A549 (cell line): ENCODE results near the gene GRID1. TPM values are rescaled to one million over a fixed set of nuclear protein-coding genes. Genes with fewer than 3 reads are reported as not detected.

Experiments used
- ATAC-seq, 2 experiments: fragments of 200-7000 bp in 1 of 2; fragments of >200 bp in 1 of 2; cut with Nextera tagmentation in 1 of 2; cut with Tn5 transposase in 1 of 2; 3 replicates each; pipeline versions ENCODE4 v1.8.0 to v1.9.1; 2018 to 2020; ENCODE audit warnings: mild to moderate bottlenecking in 1 of 2, moderate library complexity in 1 of 2
- CTCF ChIA-PET: fragments of 300-600 bp; sonication (Branson Sonifier 250); formaldehyde crosslinking; extraction: SDS; loops from one replicate; lab custom pipeline; 2021; ENCODE audit warnings: antibody characterized with exemption, inconsistent platforms; lab: Yijun Ruan, JAX
- POLR2A ChIA-PET: fragments of 350-600 bp; formaldehyde crosslinking; extraction: SDS; loops from one replicate; lab custom pipeline; 2021; ENCODE audit warnings: antibody characterized with exemption, inconsistent platforms; lab: Yijun Ruan, JAX
- DNase-seq, 2 experiments: peaks; one replicate each; pipeline versions ENCODE4 v3.0.0 to v3.0.0-alpha.2; 2011 to 2016; ENCODE audit warnings: low read depth in 1 of 2, low spot score in 1 of 2
- FAIRE-seq: peaks from 2 replicates; lab custom pipeline; 2011; peaks lifted over from hg19 to GRCh38; lab: Jason Lieb, UNC
- H3K27ac ChIP-seq, 2 experiments: fragments of >200 bp; sonication (Bioruptor Twin); formaldehyde crosslinking; 3 replicates each; pipeline ENCODE4 v1.5.1; 2016 to 2017
- H3K4me1 ChIP-seq: fragments of >200 bp; sonication (Bioruptor Twin); formaldehyde crosslinking; 3 replicates; pipeline ENCODE4 v1.6.1; 2016
- H3K4me2 ChIP-seq: fragments of >200 bp; sonication (Bioruptor Twin); formaldehyde crosslinking; 3 replicates; pipeline ENCODE4 v1.6.1; 2016
- H3K4me3 ChIP-seq: fragments of >200 bp; sonication (Bioruptor Twin); formaldehyde crosslinking; 3 replicates; pipeline ENCODE4 v1.5.1; 2016
- H3K9me3 ChIP-seq: fragments of >200 bp; sonication (Bioruptor Twin); formaldehyde crosslinking; 3 replicates; pipeline ENCODE4 v1.6.1; 2016
- CHD4 ChIP-seq: fragments of 200-600 bp; sonication (generic); IDR thresholded peaks from 2 replicates; pipeline ENCODE4 v1.6.1; 2016; ENCODE audit warnings: antibody characterized with exemption, mild to moderate bottlenecking, borderline replicate concordance
- CTCF ChIP-seq: fragments of >200 bp; sonication (Bioruptor Twin); formaldehyde crosslinking; IDR thresholded peaks from 3 replicates; pipeline ENCODE4 v1.5.1; 2016
- E2F6 ChIP-seq: IDR thresholded peaks from 2 replicates; pipeline ENCODE4 v1.6.1; 2012; ENCODE audit warnings: low read depth, borderline replicate concordance
- EHF ChIP-seq: fragments of 250-450 bp; sonication (Bioruptor Pico); IDR thresholded peaks from 2 replicates; pipeline ENCODE4 v1.5.0; 2020; ENCODE audit warnings: mild to moderate bottlenecking
- EHMT2 ChIP-seq: fragments of 200-600 bp; sonication (generic); IDR thresholded peaks from 2 replicates; pipeline ENCODE4 v1.6.1; 2016; ENCODE audit warnings: antibody characterized with exemption, low read depth, mild to moderate bottlenecking, moderate library complexity
- ELK1 ChIP-seq: fragments of 150-350 bp; IDR thresholded peaks from 2 replicates; pipeline ENCODE4 v1.6.1; 2014; ENCODE audit warnings: low read depth, mild to moderate bottlenecking, low read length
- ESRRA ChIP-seq: fragments of 150-350 bp; IDR thresholded peaks from 2 replicates; pipeline ENCODE4 v1.6.1; 2014; ENCODE audit warnings: mild to moderate bottlenecking, low read length, borderline replicate concordance
- FOXS1 ChIP-seq: fragments of 250-450 bp; sonication (Bioruptor Pico); IDR thresholded peaks from 2 replicates; pipeline ENCODE4 v1.5.0; 2020; ENCODE audit warnings: mild to moderate bottlenecking, moderate library complexity
- HES2 ChIP-seq: fragments of >200 bp; sonication (Bioruptor Twin); formaldehyde crosslinking; IDR thresholded peaks from 2 replicates; pipeline ENCODE4 v1.6.1; 2016
- HOXA7 ChIP-seq: fragments of 250-450 bp; sonication (Bioruptor Pico); IDR thresholded peaks from 2 replicates; pipeline ENCODE4 v1.5.0; 2020; ENCODE audit warnings: mild to moderate bottlenecking, moderate library complexity
- HOXB13 ChIP-seq: fragments of 250-450 bp; sonication (Bioruptor Pico); IDR thresholded peaks from 2 replicates; pipeline ENCODE4 v1.5.0; 2020; ENCODE audit warnings: low read depth, mild to moderate bottlenecking, moderate library complexity
- JUN ChIP-seq, 2 experiments: fragments of >200 bp; sonication (Bioruptor Twin); formaldehyde crosslinking; IDR thresholded peaks; 2 replicates in 1 of 2; 3 replicates in 1 of 2; pipeline ENCODE4 v1.6.1; 2016 to 2017
- JUNB ChIP-seq: fragments of >200 bp; sonication (Bioruptor Twin); formaldehyde crosslinking; IDR thresholded peaks from 2 replicates; pipeline ENCODE4 v1.6.1; 2016
- KDM5A ChIP-seq: fragments of 200-600 bp; sonication (generic); IDR thresholded peaks from 2 replicates; pipeline ENCODE4 v1.6.1; 2016; ENCODE audit warnings: antibody characterized with exemption, mild to moderate bottlenecking
- NR3C1 ChIP-seq: fragments of >200 bp; sonication (Bioruptor Twin); formaldehyde crosslinking; IDR thresholded peaks from 3 replicates; pipeline ENCODE4 v1.6.1; 2017
- POLR2A ChIP-seq: IDR thresholded peaks from 2 replicates; pipeline ENCODE4 v1.6.1; 2012; ENCODE audit warnings: mild to moderate bottlenecking, low read length
- SMC3 ChIP-seq: fragments of >200 bp; sonication (Bioruptor Twin); formaldehyde crosslinking; IDR thresholded peaks from 3 replicates; pipeline ENCODE4 v1.6.1; 2018; ENCODE audit warnings: inconsistent platforms
- SREBF2 ChIP-seq: fragments of 450-650 bp; IDR thresholded peaks from 2 replicates; pipeline ENCODE4 v1.6.1; 2014; ENCODE audit warnings: mild to moderate bottlenecking, moderate library complexity
- TP53 ChIP-seq: fragments of 250-450 bp; sonication (Bioruptor Pico); IDR thresholded peaks from 2 replicates; pipeline ENCODE4 v1.5.0; 2021; ENCODE audit warnings: mild to moderate bottlenecking, moderate library complexity
- USF2 ChIP-seq: fragments of 450-650 bp; IDR thresholded peaks from 2 replicates; pipeline ENCODE4 v1.6.1; 2014; ENCODE audit warnings: antibody characterized with exemption
- ZFP36 ChIP-seq: fragments of 450-650 bp; IDR thresholded peaks from 2 replicates; pipeline ENCODE4 v1.6.1; 2014; ENCODE audit warnings: borderline replicate concordance; ENCODE audit not compliant: partially characterized antibody
- ZNF302 ChIP-seq: fragments of 250-450 bp; sonication (Bioruptor Pico); IDR thresholded peaks from 2 replicates; pipeline ENCODE4 v1.9.0; 2021; ENCODE audit warnings: inconsistent platforms, mild to moderate bottlenecking, moderate library complexity
- ZSCAN20 ChIP-seq: fragments of 250-450 bp; sonication (Bioruptor Pico); IDR thresholded peaks from 2 replicates; pipeline ENCODE4 v1.8.0; 2022; ENCODE audit warnings: mild to moderate bottlenecking, moderate library complexity
- WGBS: methylation state at CpG from one replicate; pipeline ENCODE4 v1.1.6; 2017; ENCODE audit errors: missing lambda C conversion rate; 5-methylcytosine and 5-hydroxymethylcytosine counted together
- polyA plus RNA-seq, 4 experiments: library from polyadenylated mRNA; depleted of rRNA in 3 of 4; stranded (reverse); fragments of >200 nt; fragmentation: RNase III in 1 of 4; extraction: RNeasy Plus Mini Kit Qiagen cat#74134 plus additional on column Dnase treatment in 1 of 4; gene quantifications; 2 replicates in 3 of 4; 3 replicates in 1 of 4; pipeline ENCODE4 v1.2.3, GENCODE V29; 2011 to 2017

GRID1 gene
- polyA plus RNA-seq, 2 of the 4 experiments (the other 2 are of a cell fraction), result 0.14 to 0.30 TPM

- H3K4me2 ChIP-seq, result no peak overlapping the region
- H3K27ac ChIP-seq, result no peak overlapping the region
- no peaks in the 10 kb centered on the region for H3K4me1 ChIP-seq
- CTCF ChIA-PET, result no interaction called here
- H3K4me3 ChIP-seq, result no peak overlapping the region
- ATAC-seq (no peak), DNase-seq (no peak), FAIRE-seq (no peak)
- no peaks in the 10 kb centered on the region for H3K9me3 ChIP-seq
- POLR2A ChIA-PET, result no interaction called here
- 31% methylated on average over 8 of the region's 8 CpGs for WGBS
- no peak for TF ChIP-seq USF2
Measured at GRCh38 chr10:86219271-86219670, 147.3 kb downstream of the GRID1 start.

- Histone ChIP-seq H3K4me2 (no peak overlapping the region), H3K4me3 (no peak overlapping the region), H3K9me3 (no peaks in the 10 kb centered on the region), H3K27ac (no peak overlapping the region), H3K4me1 (no peaks in the 10 kb centered on the region)
- ChIA-PET CTCF (no interaction called here), POLR2A (no interaction called here)
- 0% methylated on average over 1 of the region's 5 CpGs for WGBS
- no peak for FAIRE-seq
- no peak for DNase-seq
- no peak for ATAC-seq
- TF ChIP-seq CTCF, result no peak
- no peak for TF ChIP-seq JUN (IDR thresholded peaks at IDR 0.05)
- no peak for TF ChIP-seq HES2
- TF ChIP-seq TP53, result no peak
- TF ChIP-seq E2F6, result no peak
- TF ChIP-seq SMC3, result no peak
- TF ChIP-seq FOXS1, result no peak
- TF ChIP-seq EHF (CRISPR knock-in tag), result no peak
- no peak for TF ChIP-seq ZNF302
- no peak for TF ChIP-seq HOXB13
Measured at GRCh38 chr10:86218842-86219241, 147.8 kb downstream of the GRID1 start.

- POLR2A ChIA-PET, result no interaction called here
- FAIRE-seq (no peak), ATAC-seq (no peak), DNase-seq (no peak)
- no peak overlapping the region for H3K4me3 ChIP-seq
- H3K9me3 ChIP-seq, result no peaks in the 10 kb centered on the region
- WGBS, result 77% methylated on average over 4 of the region's 4 CpGs
- H3K4me1 ChIP-seq, result no peaks in the 10 kb centered on the region
- no peak overlapping the region for H3K27ac ChIP-seq
- CTCF ChIA-PET, result no interaction called here
- no peak overlapping the region for H3K4me2 ChIP-seq
- TF ChIP-seq ZSCAN20 (CRISPR knock-in tag), result no peak
Measured at GRCh38 chr10:86218160-86218559, 148.4 kb downstream of the GRID1 start.

GRCh38 chr10:86217371-86218080 is 149.1 kb downstream of the GRID1 start:
- no peaks in the 10 kb centered on the region for H3K9me3 ChIP-seq
- no peak overlapping the region for H3K4me2 ChIP-seq
- WGBS, result 38% methylated on average over 10 of the region's 10 CpGs
- FAIRE-seq (no peak), ATAC-seq (peak in 1 of 2 experiments; percentile 21; a peak in 3 of 6 replicates), DNase-seq (no peak)
- H3K4me1 ChIP-seq, result no peaks in the 10 kb centered on the region
- H3K4me3 ChIP-seq, result no peak overlapping the region
- ChIA-PET POLR2A (no interaction called here), CTCF (interaction anchor here (0.6 kb wide), 1 partner anchor 386 kb away, joined by 3 read pairs; no protein-coding TSS in a partner anchor)
- no peak for TF ChIP-seq ZFP36
- TF ChIP-seq CHD4, result no peak
- TF ChIP-seq POLR2A, result no peak
- TF ChIP-seq ESRRA, result no peak
- TF ChIP-seq KDM5A, result no peak
- no peak for TF ChIP-seq NR3C1
- no peak for TF ChIP-seq JUNB
- TF ChIP-seq JUN (IDR thresholded peaks at IDR 0.05), result no peak
- no peak for TF ChIP-seq ELK1
- no peak for TF ChIP-seq HOXA7
- TF ChIP-seq EHMT2, result no peak
- no peak for TF ChIP-seq SREBF2
- TF ChIP-seq SMC3, result no peak
- no peak overlapping the region for H3K27ac ChIP-seq
